Measurements from ENCODE around the gene PARS2. TPM values are rescaled to one million over a fixed set of nuclear protein-coding genes. Genes with fewer than 3 reads are reported as not detected.
"Not testable (repeated sequence)": the region's sequence is repeated elsewhere in the genome, so short reads cannot be mapped to it uniquely, and the experiment has no call there.

The PARS2 gene
- total RNA-seq, 1 donor from 2014 or later = 5.1 TPM

- Histone ChIP-seq H3K9me3 (replicated peaks) (no peaks in the 10 kb centered on the region), H3K4me3 (no peak overlapping the region), H3K27me3 (ENCODE audit: low read depth) (peaks cover 36% of the 10 kb centered on the region), H3K27ac (replicated peaks) (no peak overlapping the region), H3K4me1 (peaks cover 14% of the 10 kb centered on the region), H3K36me3 (no peaks in the 10 kb centered on the region)
- TF ChIP-seq CTCF (IDR thresholded peaks at IDR 0.05; ENCODE audit: borderline replicate concordance) = no peak
- intact Hi-C loops (cut with micrococcal nuclease) = no loop called here
- DNase-seq = no peak
Measured at GRCh38 chr1:54777011-54777410, 12.7 kb upstream of the PARS2 start.

GRCh38 chr1:54775828-54776721 lies 11.8 kb upstream of the PARS2 start:
- H3K27ac ChIP-seq (replicated peaks); H3K36me3 ChIP-seq; H3K4me1 ChIP-seq; intact Hi-C loops (cut with micrococcal nuclease); H3K9me3 ChIP-seq (replicated peaks); H3K4me3 ChIP-seq; DNase-seq: not testable (repeated sequence)
- H3K27me3 ChIP-seq (ENCODE audit: low read depth) = peaks cover 27% of the 10 kb centered on the region

- H3K27ac ChIP-seq (replicated peaks) = no peak overlapping the region
- intact Hi-C loops (cut with micrococcal nuclease) = no loop called here
- H3K27me3 ChIP-seq (ENCODE audit: low read depth) = peaks cover 15% of the 10 kb centered on the region
- no peaks in the 10 kb centered on the region for H3K9me3 ChIP-seq (replicated peaks)
- no peak overlapping the region for H3K4me3 ChIP-seq
- no peaks in the 10 kb centered on the region for H3K36me3 ChIP-seq
- no peak for TF ChIP-seq CTCF (IDR thresholded peaks at IDR 0.05; ENCODE audit: borderline replicate concordance)
- peaks cover 6% of the 10 kb centered on the region for H3K4me1 ChIP-seq
- no peak for DNase-seq
Measured at GRCh38 chr1:54774820-54775498, 10.6 kb upstream of the PARS2 start.

GRCh38 chr1:54772951-54773350 lies 8.6 kb upstream of the PARS2 start:
- H3K36me3 ChIP-seq = no peaks in the 10 kb centered on the region
- H3K4me1 ChIP-seq = peaks cover 6% of the 10 kb centered on the region
- no peak overlapping the region for H3K27ac ChIP-seq (replicated peaks)
- intact Hi-C loops (cut with micrococcal nuclease) = no loop called here
- H3K4me3 ChIP-seq = no peak overlapping the region
- TF ChIP-seq CTCF (IDR thresholded peaks at IDR 0.05; ENCODE audit: borderline replicate concordance) = no peak
- peaks cover 11% of the 10 kb centered on the region for H3K27me3 ChIP-seq (ENCODE audit: low read depth)
- DNase-seq = no peak
- no peaks in the 10 kb centered on the region for H3K9me3 ChIP-seq (replicated peaks)

GRCh38 chr1:54768093-54768492 lies 3.8 kb upstream of the PARS2 start:
- Histone ChIP-seq H3K27me3 (ENCODE audit: low read depth) (no peaks in the 10 kb centered on the region), H3K27ac (replicated peaks) (no peak overlapping the region), H3K4me3 (no peak overlapping the region), H3K9me3 (replicated peaks) (no peaks in the 10 kb centered on the region), H3K36me3 (no peaks in the 10 kb centered on the region), H3K4me1 (peaks cover 18% of the 10 kb centered on the region)
- DNase-seq = no peak
- intact Hi-C loops (cut with micrococcal nuclease) = no loop called here
- TF ChIP-seq CTCF (IDR thresholded peaks at IDR 0.05; ENCODE audit: borderline replicate concordance) = no peak

- no peak overlapping the region for H3K27ac ChIP-seq (replicated peaks)
- H3K27me3 ChIP-seq (ENCODE audit: low read depth) = no peaks in the 10 kb centered on the region
- no peak for TF ChIP-seq CTCF (IDR thresholded peaks at IDR 0.05; ENCODE audit: borderline replicate concordance)
- no peaks in the 10 kb centered on the region for H3K36me3 ChIP-seq
- peaks cover 18% of the 10 kb centered on the region for H3K4me1 ChIP-seq
- no peaks in the 10 kb centered on the region for H3K9me3 ChIP-seq (replicated peaks)
- no peak for DNase-seq
- intact Hi-C loops (cut with micrococcal nuclease) = no loop called here
- H3K4me3 ChIP-seq = no peak overlapping the region
Measured at GRCh38 chr1:54767526-54767925, 3.2 kb upstream of the PARS2 start.
